GM19193 (cell line): ENCODE results near the gene GPR107.
A peak's percentile ranks its signal among the peaks of the same experiment; 100 is the strongest.

Source experiments
- POLR2A ChIP-seq: IDR thresholded peaks from 4 replicates; pipeline ENCODE4 v1.6.1; 2011; ENCODE audit not compliant: insufficient read depth, insufficient read length; ENCODE audit errors: extremely low read depth

Gene GPR107

DNA sequence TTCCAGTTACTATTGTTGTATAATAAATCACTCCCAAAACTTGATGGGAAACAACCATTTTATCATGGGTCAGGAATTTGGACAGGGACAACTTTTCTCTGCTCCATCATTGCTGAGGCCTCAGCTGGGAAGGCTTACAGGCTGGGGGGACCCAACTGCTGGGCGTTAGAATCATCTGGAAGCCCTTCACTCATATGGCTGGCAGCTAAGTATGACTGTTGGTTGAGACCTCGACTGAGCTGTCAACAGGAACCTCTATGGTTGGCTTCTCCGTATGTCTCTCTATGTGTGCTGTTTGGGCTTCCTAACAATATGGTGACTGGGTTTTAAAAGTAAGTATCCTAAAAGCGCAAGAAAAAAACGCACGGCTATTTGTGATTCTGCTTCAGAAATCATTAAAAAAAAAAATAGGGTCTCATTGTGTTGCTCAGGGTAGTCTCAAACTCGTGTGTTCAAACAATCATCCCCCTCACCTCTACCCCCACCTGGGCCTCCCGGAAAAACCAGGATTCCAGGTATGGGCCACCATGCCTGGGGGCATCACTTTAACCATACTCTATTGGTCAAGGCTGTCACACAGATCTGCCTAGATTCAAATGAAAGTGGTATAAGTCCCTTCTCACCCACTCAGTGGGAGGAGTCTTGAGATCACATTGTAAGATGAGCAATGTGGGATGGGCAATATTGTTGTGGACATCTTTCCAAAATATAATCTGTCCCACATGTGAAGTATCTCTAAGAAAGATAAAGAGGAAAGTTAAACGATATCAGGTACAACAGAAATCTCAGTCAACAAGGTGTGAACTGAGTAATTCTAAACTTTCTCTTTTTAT, 26.0 kb upstream of the GPR107 start:
- no peak for TF ChIP-seq POLR2A

DNA sequence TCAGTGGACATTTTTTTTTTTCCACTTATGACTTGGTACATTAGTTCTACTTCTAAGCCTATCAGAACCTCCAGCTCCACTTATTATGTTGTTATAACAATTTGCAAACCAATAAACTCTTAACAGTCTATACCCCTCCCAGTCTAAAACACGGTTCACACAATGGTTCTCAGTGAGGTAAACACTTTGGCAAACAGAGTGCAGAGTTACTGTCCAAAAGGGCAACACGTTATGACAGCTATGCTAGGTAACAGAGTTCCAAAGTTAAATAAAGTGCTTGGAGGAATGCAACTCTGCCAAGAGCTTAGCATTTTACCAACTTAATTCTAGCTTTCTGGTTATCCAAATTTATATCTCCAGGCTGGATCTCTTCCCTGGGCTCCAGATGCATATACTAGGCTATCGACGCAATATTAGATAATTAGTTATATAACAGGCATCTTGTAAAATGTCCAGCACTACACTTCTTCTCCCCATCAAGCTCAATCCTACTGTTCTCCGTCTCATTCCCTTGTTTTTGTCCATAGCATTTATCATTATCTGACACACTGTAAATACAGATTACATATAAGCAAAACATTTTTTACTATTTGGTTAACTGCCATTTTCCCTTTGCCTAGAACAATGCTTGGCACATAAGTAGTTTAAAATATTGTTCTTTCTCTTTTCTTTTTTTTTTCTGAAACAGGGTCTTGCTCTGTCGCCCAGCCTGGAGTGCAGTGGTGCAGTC, 25.0 kb upstream of the GPR107 start:
- TF ChIP-seq POLR2A, result no peak

DNA sequence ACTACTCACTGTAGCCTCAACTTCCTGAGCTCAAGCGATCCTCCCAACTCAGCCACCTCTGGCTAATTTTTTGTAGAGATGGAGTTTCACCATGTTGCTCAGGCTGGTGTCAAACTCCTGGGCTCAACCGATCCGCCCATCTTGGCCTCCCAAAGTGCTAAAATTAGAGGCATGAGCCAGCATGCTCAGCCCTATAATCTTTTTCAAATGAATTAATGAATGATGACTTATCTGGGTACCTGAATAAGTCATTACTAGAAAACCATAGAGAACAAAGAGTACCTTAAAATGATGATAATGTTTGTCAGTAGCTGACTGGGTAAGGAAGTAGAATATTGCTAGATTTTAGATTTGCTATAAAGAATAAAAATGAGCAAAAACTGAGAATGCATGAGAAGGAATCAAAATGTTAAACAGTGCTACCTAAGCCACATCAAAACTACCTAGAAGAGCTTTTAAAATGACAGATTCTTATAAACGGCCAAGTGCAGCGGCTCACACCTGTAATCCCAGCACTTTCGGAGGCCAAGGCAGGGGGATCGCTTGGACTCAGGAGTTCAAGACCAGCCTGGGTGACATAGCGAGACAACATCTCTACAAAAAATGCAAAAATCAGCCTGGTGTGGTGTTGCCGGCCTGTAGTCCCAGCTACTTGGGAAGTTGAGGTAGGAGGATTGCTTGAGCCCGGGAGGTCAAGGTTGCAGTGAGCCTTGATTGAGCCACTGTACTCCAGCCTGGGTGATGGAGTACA, 24.3 kb upstream of the GPR107 start:
- TF ChIP-seq POLR2A, result no peak

DNA sequence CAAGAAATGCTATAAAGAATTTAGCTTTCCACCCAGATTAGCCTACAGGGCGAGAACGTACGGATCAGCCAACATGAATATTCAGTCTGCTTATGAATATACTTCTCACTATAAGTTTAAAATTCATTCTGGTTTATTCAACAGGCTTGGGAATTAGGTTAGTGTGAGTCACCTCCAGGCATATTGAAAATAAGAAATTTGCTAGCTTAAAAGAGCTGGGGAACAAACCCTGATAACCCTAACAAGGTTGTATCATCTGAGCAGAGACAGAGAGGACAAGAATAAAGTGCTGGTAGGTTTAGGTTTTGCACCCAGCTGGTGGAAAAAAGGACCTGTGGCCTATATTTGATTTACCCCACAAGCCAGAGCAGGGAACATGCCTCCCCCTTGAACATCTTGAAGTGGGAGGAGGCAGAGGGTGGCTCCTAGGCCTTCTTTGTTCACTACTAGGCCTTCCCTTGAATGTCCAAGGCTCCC, 23.0 kb upstream of the GPR107 start:
- no peak for TF ChIP-seq POLR2A

DNA sequence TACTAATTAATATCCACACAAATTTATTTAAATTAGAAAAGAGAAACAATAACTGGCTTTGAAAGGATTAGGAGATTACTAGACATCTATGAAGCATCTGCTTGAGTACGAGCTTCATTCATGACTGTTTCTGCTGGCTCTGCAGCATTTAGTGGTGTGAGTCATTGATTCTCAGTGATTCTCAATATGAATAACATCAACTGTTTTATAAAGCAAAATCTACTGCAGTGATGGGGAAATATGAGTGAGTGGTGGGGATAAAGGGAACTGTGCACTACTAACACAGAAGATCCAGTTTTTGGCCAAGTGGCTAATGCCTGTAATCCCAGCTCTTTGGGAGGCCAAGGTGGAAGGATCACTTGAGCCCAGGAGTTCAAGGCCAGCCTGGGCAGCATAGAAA, 19.1 kb upstream of the GPR107 start:
- no peak for TF ChIP-seq POLR2A

DNA sequence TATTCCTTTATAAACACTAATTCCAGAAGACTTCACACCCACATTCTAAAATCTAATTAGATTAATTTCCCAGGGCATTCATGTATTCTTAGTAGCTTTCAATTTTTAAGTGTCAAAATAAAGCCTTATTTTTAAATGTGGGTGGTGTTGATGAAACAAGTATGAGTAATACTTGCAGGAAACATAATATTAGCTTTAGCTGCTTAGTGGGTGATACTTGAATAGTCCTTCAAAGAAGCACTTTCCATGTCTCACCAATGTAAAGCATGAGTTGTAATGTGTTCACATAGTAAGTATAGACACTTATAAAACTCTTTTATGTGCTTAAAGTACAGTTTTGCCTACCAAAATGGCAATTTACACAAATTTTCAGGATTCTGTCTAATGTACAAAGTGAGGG, 17.6 kb upstream of the GPR107 start:
- TF ChIP-seq POLR2A, result no peak

DNA sequence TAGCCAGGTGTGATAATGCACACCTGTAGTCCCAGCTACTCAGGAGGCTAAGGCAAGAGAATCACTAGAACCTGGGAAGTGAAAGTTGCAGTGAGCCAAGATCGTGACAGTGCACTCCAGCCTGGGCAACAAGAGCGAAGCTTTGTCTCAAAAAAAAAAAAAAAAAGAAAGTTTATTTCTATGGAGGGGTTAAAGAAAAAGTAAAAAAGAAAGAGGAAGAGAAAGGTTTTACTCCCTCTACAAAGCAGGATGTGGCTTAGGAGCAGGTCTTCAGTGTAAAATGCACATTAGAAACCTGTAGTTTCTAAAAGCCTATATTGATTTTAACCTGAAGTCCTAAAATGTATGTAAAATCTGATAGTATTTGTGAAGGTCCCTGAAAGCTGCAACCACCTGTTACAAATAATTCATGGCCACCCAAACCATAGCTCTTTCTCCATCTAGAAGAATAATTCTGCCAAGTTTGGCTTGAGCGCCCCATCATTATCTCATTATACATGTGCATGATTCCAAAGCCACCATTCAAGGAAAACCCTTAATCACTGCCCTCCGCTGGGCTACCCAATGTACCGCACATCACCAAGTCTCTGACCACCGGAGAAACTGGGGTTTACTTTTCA, 14.1 kb upstream of the GPR107 start:
- TF ChIP-seq POLR2A, result no peak

DNA sequence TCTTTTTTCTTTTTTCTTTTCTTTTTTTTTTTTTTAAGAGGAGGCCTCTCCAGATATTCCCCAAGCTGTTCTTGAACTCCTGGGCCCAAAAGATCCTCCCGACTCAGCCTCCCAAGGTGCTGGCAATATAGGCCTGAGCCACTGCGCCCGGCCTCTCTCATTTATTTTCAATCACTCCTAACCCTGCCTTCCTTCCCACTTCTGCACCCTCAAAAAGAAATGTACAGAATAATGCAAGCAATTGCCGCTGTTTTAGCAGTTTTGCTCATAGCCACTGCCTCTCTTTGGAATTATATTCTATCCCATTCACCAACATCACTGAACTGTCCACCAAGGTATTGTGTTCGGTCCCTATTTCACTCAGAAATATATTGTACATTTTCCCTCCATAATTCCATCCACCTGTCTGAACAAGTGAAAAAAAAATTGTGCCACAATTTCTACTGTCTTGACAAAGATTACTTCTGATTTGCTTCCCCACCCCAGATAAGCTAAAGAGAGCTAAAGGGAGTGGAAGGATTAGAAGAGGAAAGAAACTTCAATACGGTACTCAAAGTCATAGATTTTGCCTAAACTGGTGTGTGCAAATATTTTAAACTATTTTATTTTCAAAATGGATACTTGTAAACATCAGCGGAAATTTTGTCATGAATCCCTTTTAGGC, 12.6 kb upstream of the GPR107 start:
- TF ChIP-seq POLR2A, result no peak

DNA sequence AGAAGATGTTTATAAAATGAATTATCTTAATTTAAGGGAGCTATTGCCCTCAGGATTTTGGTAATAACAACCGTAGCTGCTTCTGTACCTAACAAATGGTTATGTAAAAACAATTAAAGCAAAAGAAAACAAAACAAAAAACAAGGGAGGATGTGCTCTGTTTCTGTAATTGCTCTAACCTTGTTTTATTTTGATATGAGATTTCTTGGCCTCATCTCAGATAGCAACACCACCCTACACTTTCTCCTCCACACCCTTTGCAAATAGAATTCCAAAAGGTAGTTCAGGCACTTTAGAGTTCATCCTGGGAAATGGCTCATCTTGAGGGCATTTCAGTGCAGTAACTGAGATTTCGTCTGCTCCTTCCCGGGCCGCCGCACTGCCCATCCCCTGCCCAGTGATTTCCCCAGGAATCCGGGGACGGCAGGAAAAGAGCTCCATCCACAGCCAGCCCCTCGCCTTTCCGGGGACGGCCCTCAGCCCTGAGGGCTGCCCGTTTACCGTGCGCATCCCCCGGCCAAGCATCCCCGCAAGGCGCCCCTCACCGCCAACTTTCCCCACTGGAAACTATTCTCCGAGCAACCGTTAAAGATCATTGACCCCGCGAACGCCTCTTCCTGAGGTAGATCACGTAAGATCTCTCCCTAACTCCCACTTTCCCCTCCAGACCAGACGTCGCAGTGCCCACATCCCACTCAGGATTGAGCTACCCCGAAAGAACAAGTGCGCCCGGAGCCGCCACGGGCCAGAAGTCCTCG, 11.9 kb upstream of the GPR107 start:
- TF ChIP-seq POLR2A, result no peak

DNA sequence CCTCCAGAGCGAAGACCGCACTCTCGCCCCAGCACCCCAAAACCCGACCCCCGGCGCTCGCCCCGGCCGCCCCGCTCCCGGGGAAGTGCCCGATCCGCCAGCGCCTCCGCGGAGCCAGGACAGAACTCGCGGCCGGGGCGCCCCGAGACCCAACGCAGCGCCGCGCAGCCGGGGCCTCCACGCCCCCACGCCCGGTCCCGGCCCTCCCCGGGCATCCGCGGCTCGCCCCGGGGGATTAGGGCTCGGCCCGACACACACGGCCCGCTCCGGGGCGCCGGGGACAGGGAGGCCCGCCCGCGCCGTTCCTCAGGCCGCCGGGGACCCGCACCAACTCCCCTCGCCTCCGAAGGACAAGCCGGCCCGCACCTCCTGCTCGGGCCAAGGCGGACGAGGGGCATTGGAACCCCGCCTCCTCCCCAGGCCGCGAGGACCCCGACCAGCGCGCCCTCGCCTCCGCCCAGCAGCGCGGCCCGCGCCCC, 11.3 kb upstream of the GPR107 start:
- TF ChIP-seq POLR2A, result no peak

DNA sequence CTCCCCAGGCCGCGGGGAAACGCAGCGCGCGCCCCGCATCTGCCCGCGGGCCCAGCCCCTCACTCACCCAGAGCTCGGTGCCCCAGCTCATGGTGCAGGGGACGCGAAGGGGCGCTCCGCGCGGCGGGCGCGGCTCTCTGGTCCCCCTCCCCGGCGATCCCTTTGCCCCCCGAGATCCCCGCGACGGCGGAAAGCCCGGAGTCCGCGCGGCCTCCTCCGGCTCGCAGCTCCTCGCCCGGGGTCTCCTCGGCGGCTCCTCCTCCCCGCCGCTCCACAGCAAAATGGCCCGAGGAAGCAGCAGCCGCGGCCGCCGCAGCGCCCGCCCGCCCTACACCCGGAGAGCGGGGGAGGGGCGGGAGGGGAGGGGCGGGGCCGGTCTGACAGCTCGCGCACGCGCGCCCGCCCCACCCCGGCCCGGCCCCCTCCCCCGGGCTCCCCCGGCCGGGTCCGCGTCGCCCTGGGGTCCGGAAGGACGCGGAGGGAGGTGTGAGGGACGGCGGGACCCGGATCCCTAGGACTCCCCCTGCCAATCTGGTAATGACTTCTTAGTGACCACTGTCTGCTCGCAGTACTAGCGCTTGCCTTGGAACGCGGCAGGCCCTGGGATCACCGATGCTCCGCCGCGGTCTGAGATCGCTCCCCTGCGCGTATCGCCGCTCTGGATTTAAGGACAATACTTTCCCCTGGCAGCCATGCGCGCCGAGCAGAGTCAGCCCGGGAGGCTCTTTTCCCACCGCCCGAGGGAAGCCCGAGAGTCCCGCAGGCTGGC, 10.6 kb upstream of the GPR107 start, which contains the start of gene FNBP1:
FNBP1 (minus strand) TSS at position 305 of the 769 bp plus-strand sequence; CDS start at position 91, 214 bp downstream.
- TF ChIP-seq POLR2A, result peak; percentile 94
